GM21825 (cell line): Measurements from ENCODE around the gene TUBGCP6.

ENCODE experiments used
- ATAC-seq: cut with Tn5 transposase; IDR thresholded peaks from one replicate; pipeline ENCODE4 v1.9.1; 2021; ENCODE audit warnings: mild to moderate bottlenecking, moderate library complexity; ENCODE audit not compliant: unreplicated experiment

Gene TUBGCP6

GRCh38 chr22:50264104-50264745 lies 19.4 kb upstream of the TUBGCP6 start:
- ATAC-seq: no peak

GRCh38 chr22:50262973-50263617 lies 18.3 kb upstream of the TUBGCP6 start:
- ATAC-seq: no peak

- no peak for ATAC-seq
These were observed 17.7 kb upstream of the TUBGCP6 start for GRCh38 chr22:50262460-50262911.

GRCh38 chr22:50261615-50262459 lies 17.0 kb upstream of the TUBGCP6 start, which contains the start of gene MAPK12:
MAPK12 (minus strand) TSS chr22:50261683; CDS start chr22:50261509, 174 bp downstream.
- no peak for ATAC-seq

- no peak for ATAC-seq
These were observed 16.2 kb upstream of the TUBGCP6 start for GRCh38 chr22:50260801-50261614.

- ATAC-seq: no peak
These were observed 15.6 kb upstream of the TUBGCP6 start for GRCh38 chr22:50260434-50260800.

GRCh38 chr22:50259302-50259701 lies 14.5 kb upstream of the TUBGCP6 start:
- no peak for ATAC-seq

GRCh38 chr22:50258361-50259292 lies 13.8 kb upstream of the TUBGCP6 start:
- no peak for ATAC-seq

- no peak for ATAC-seq
These were observed 12.9 kb upstream of the TUBGCP6 start for GRCh38 chr22:50257451-50258360.

- no peak for ATAC-seq
These were observed 12.2 kb upstream of the TUBGCP6 start for GRCh38 chr22:50257041-50257440.

GRCh38 chr22:50256258-50256862 lies 11.5 kb upstream of the TUBGCP6 start:
- ATAC-seq: no peak

- ATAC-seq: no peak
These were observed 10.8 kb upstream of the TUBGCP6 start for GRCh38 chr22:50255607-50256006.

- no peak for ATAC-seq
These were observed 10.3 kb upstream of the TUBGCP6 start for GRCh38 chr22:50255099-50255498.

GRCh38 chr22:50253941-50254340 lies 9.1 kb upstream of the TUBGCP6 start:
- ATAC-seq: no peak

- ATAC-seq: no peak
These were observed 8.5 kb upstream of the TUBGCP6 start for GRCh38 chr22:50253046-50253915.

GRCh38 chr22:50252082-50253045 lies 7.5 kb upstream of the TUBGCP6 start:
- ATAC-seq: no peak
